K562 (cell line): ENCODE results near the gene CSNK1A1. TPM values are rescaled to one million over a fixed set of nuclear protein-coding genes. Genes with fewer than 3 reads are reported as not detected.

Experiments
- ATF7 ChIP-seq: fragments of 450-650 bp; IDR thresholded peaks from 2 replicates; pipeline ENCODE4 v1.7.1; 2014; ENCODE audit warnings: mild to moderate bottlenecking, moderate library complexity
- C11orf30 ChIP-seq: fragments of 450-650 bp; IDR thresholded peaks from 2 replicates; pipeline ENCODE4 v1.6.1; 2016; ENCODE audit warnings: low read depth, mild to moderate bottlenecking
- CXXC5 ChIP-seq: fragments of 250-450 bp; sonication (Bioruptor Pico); IDR thresholded peaks from 2 replicates; pipeline ENCODE4 v1.8.0; 2022; ENCODE audit warnings: inconsistent platforms, mild to moderate bottlenecking, moderate library complexity
- FOXA1 ChIP-seq: fragments of 450-650 bp; IDR thresholded peaks from 2 replicates; pipeline ENCODE4 v1.6.1; 2016; ENCODE audit warnings: mild to moderate bottlenecking, borderline replicate concordance
- HNRNPK ChIP-seq: fragments of 200-400 bp; formaldehyde crosslinking; IDR thresholded peaks from one replicate; pipeline ENCODE4 v1.6.1; 2018; ENCODE audit warnings: mild to moderate bottlenecking, low read depth, low read length; ENCODE audit not compliant: poor library complexity, severe bottlenecking
- NFATC3 ChIP-seq: fragments of 450-650 bp; IDR thresholded peaks from 2 replicates; pipeline ENCODE4 v1.6.1; 2017; ENCODE audit warnings: mild to moderate bottlenecking
- NONO ChIP-seq, 2 experiments: fragments of 200-400 bp in 1 of 2; fragments of 450-650 bp in 1 of 2; formaldehyde crosslinking in 1 of 2; IDR thresholded peaks; 2 replicates each; pipeline ENCODE4 v1.6.1; 2017; ENCODE audit warnings: low read depth in 2 of 2, mild to moderate bottlenecking in 2 of 2, moderate library complexity in 2 of 2, low read length in 1 of 2
- THRB ChIP-seq: fragments of 450-650 bp; formaldehyde crosslinking; conservative IDR thresholded peaks from 2 replicates; pipeline ENCODE4 v1.4.0; 2022; ENCODE audit warnings: mild to moderate bottlenecking, missing genetic modification characterization
- ZNF280A ChIP-seq: fragments of 450-650 bp; IDR thresholded peaks from 2 replicates; pipeline ENCODE4 v1.6.1; 2018; ENCODE audit warnings: mild to moderate bottlenecking, low read depth; ENCODE audit not compliant: partially characterized antibody
- ZNF311 ChIP-seq: fragments of 250-450 bp; sonication (Bioruptor Pico); IDR thresholded peaks from 2 replicates; pipeline ENCODE4 v1.4.0; 2020; ENCODE audit warnings: mild to moderate bottlenecking, moderate library complexity
- ZNF324 ChIP-seq: fragments of 250-450 bp; sonication (Bioruptor Pico); IDR thresholded peaks from 2 replicates; pipeline ENCODE4 v1.4.0; 2020; ENCODE audit warnings: mild to moderate bottlenecking
- ZNF764 ChIP-seq: fragments of 250-450 bp; sonication (Bioruptor Pico); IDR thresholded peaks from 2 replicates; pipeline ENCODE4 v1.4.0; 2020; ENCODE audit warnings: low read depth, mild to moderate bottlenecking, moderate library complexity
- polyA plus RNA-seq, 8 experiments: library from polyadenylated mRNA; depleted of rRNA in 4 of 8; stranded (reverse) in 5 of 8; unstranded in 3 of 8; fragments of >200 nt; fragmentation: Nextera tagmentation in 2 of 8; fragmentation: Illumina TruSeq in 1 of 8; extraction: Ambion mirVana in 2 of 8; extraction: Trizol in 1 of 8; gene quantifications; 2 replicates each; pipeline versions ENCODE4 v1.2.1 to v1.2.3, GENCODE V29; 2011 to 2014; ENCODE audit warnings: inconsistent platforms in 1 of 8, missing spikeins in 1 of 8
- total RNA-seq, 7 experiments: library from RNA; depleted of rRNA in 6 of 7; stranded (reverse); fragments of >200 nt in 6 of 7; fragmentation: Illumina TruSeq in 2 of 7; extraction: Trizol in 2 of 7; gene quantifications; 2 replicates each; pipeline versions ENCODE4 v1.2.1 to v1.2.3, GENCODE V29; 2011 to 2021; ENCODE audit warnings: low replicate concordance in 1 of 7

The CSNK1A1 gene
- total and polyA plus RNA-seq, 9 of the 15 experiments (the other 6 are each of a cell fraction or from before 2014, with no cell fraction given), result 49.1 to 196 (median 154) TPM

- no peak for TF ChIP-seq ATF7
- TF ChIP-seq ZNF311 (CRISPR knock-in tag), result no peak
- no peak for TF ChIP-seq NONO (IDR thresholded peaks at IDR 0.05; ENCODE audit: low read depth in 2 of 2, low read length in 1 of 2)
- no peak for TF ChIP-seq ZNF324 (CRISPR knock-in tag)
- TF ChIP-seq HNRNPK, result no peak
- no peak for TF ChIP-seq FOXA1
- TF ChIP-seq ZNF280A, result no peak
- no peak for TF ChIP-seq ZNF764 (CRISPR knock-in tag)
- TF ChIP-seq NFATC3, result no peak
- no peak for TF ChIP-seq CXXC5
- no peak for TF ChIP-seq THRB
- TF ChIP-seq C11orf30, result no peak
These were observed 27.7 kb upstream of the CSNK1A1 start (continued) for GRCh38 chr5:149578896-149579295.
